Measurements from ENCODE around the gene EDAR. TPM values are rescaled to one million over a fixed set of nuclear protein-coding genes. Genes with fewer than 3 reads are reported as not detected.

The EDAR gene
- total RNA-seq, 1 experiment from 2014 or later: 0.15 TPM

GRCh38 chr2:108978709-108979111, 10.3 kb downstream of the EDAR start:
- H2AFZ ChIP-seq (ENCODE audit: low read depth, low read length, poor library complexity, severe bottlenecking): no peak overlapping the region
- no peak overlapping the region for H3K4me3 ChIP-seq (replicated peaks in 1 of 2; ENCODE audit: low read depth in 1 of 2, low read length in 2 of 2)
- no TSS peak for BruUV-seq (replicated peaks)
- ChIA-PET CTCF (interaction anchor here (1.2 kb wide), 1 partner anchor 50 kb away, joined by 3 read pairs; no protein-coding TSS in a partner anchor), RAD21 (ENCODE audit: low non-redundant PET in 1 of 2, low total read pairs in 2 of 2, uncharacterized antibody in 2 of 2, unreplicated experiment in 2 of 2) (no interaction called here), POLR2A (no interaction called here)
- no peaks in the 10 kb centered on the region for H3K79me2 ChIP-seq (ENCODE audit: insufficient read depth, low read length)
- H3K36me3 ChIP-seq (ENCODE audit: control insufficient read depth in 1 of 2, insufficient read depth in 2 of 2, low read length in 2 of 2): no peaks in the 10 kb centered on the region
- H3K9me2 ChIP-seq (ENCODE audit: insufficient read depth): no peaks in the 10 kb centered on the region
- no peak overlapping the region for H3K4me2 ChIP-seq (ENCODE audit: low read length)
- ATAC-seq: no peak
- no peak for TF ChIP-seq ELF1 (IDR thresholded peaks at IDR 0.05; ENCODE audit: borderline replicate concordance, low read depth)
- TF ChIP-seq SP1 (IDR thresholded peaks at IDR 0.05; ENCODE audit: low read depth): no peak
- no peak for TF ChIP-seq EZH2phosphoT487 (IDR thresholded peaks at IDR 0.05; ENCODE audit: borderline replicate concordance)
- TF ChIP-seq CTCF (IDR thresholded peaks at IDR 0.05 in 2 of 3, conservative IDR thresholded peaks at IDR 0.05 in 1 of 3; ENCODE audit: borderline replicate concordance in 1 of 3, insufficient read depth in 1 of 3, low read depth in 2 of 3, low read length in 2 of 3): no peak
- TF ChIP-seq SRF (IDR thresholded peaks at IDR 0.05; ENCODE audit: low read depth): no peak
- TF ChIP-seq ZNF274 (IDR thresholded peaks at IDR 0.05; ENCODE audit: low read depth, low read length): no peak
- no peak for TF ChIP-seq REST (IDR thresholded peaks at IDR 0.05; ENCODE audit: low read depth)
- TF ChIP-seq SIN3A (IDR thresholded peaks at IDR 0.05; ENCODE audit: low read depth): no peak
- TF ChIP-seq JUND (IDR thresholded peaks at IDR 0.05): no peak
- TF ChIP-seq ZFX (IDR thresholded peaks at IDR 0.05): no peak
- no peak for TF ChIP-seq EGR1 (IDR thresholded peaks at IDR 0.05; ENCODE audit: low read depth)
- TF ChIP-seq CBX3 (IDR thresholded peaks at IDR 0.05; ENCODE audit: low read depth): no peak
- no peak overlapping the region for H3K9ac ChIP-seq (ENCODE audit: low read length)
- intact Hi-C loops (cut with micrococcal nuclease): no loop called here
- H3K9me3 ChIP-seq (ENCODE audit: control insufficient read depth in 1 of 2, insufficient read depth in 1 of 2, low read depth in 1 of 2, low read length in 2 of 2): no peaks in the 10 kb centered on the region
- no peak overlapping the region for H3K27ac ChIP-seq (ENCODE audit: low read depth, low read length)
- H3K27me3 ChIP-seq (ENCODE audit: insufficient read depth, low read length): peaks cover 20% of the 10 kb centered on the region; the same call in 1 of the 2 replicates
- H3K4me1 ChIP-seq (ENCODE audit: control insufficient read depth in 1 of 2, insufficient read depth in 2 of 2, low read length in 2 of 2): no peaks in the 10 kb centered on the region
- no peaks in the 10 kb centered on the region for H4K20me1 ChIP-seq (ENCODE audit: insufficient read depth)
- DNase-seq (ENCODE audit: low read depth, low spot score): no peak
